ENCODE data around the gene CCDC30. TPM values are rescaled to one million over a fixed set of nuclear protein-coding genes. Genes with fewer than 3 reads are reported as not detected.

Gene CCDC30
- total RNA-seq = 0.06 and 0.07 TPM in 2 replicates

- DNase-seq (ENCODE audit: low read depth) = peak; percentile 88
- TF ChIP-seq CTCF (conservative IDR thresholded peaks at IDR 0.05; ENCODE audit: low read depth, low read length) = no peak
Observed at GRCh38 chr1:42462828-42463763, at the start of gene CCDC30. TSS of gene CCDC30 (plus strand) at chr1:42463286. CDS start at chr1:42480552, 17,266 bp downstream.

GRCh38 chr1:42414551-42415496 is 48.3 kb upstream of the CCDC30 start:
- no peak overlapping the region for H3K4me3 ChIP-seq (ENCODE audit: low read depth, low read length)
- DNase-seq (ENCODE audit: low read depth) = no peak
- TF ChIP-seq CTCF (conservative IDR thresholded peaks at IDR 0.05; ENCODE audit: low read depth, low read length) = no peak

More at GRCh38 chr1:42462828-42463763, at the start of gene CCDC30:
- peak within 1 kb of the TSS; percentile 70 for H3K4me3 ChIP-seq (ENCODE audit: low read depth, low read length)

GRCh38 chr1:42417166-42417565 is 45.9 kb upstream of the CCDC30 start:
- no peak overlapping the region for H3K4me3 ChIP-seq (ENCODE audit: low read depth, low read length)
- TF ChIP-seq CTCF (conservative IDR thresholded peaks at IDR 0.05; ENCODE audit: low read depth, low read length) = no peak

GRCh38 chr1:42418516-42418915 is 44.6 kb upstream of the CCDC30 start:
- no peak overlapping the region for H3K4me3 ChIP-seq (ENCODE audit: low read depth, low read length)
- no peak for TF ChIP-seq CTCF (conservative IDR thresholded peaks at IDR 0.05; ENCODE audit: low read depth, low read length)
- DNase-seq (ENCODE audit: low read depth) = no peak

More at GRCh38 chr1:42417166-42417565, 45.9 kb upstream of the CCDC30 start:
- no peak for DNase-seq (ENCODE audit: low read depth)

DNA sequence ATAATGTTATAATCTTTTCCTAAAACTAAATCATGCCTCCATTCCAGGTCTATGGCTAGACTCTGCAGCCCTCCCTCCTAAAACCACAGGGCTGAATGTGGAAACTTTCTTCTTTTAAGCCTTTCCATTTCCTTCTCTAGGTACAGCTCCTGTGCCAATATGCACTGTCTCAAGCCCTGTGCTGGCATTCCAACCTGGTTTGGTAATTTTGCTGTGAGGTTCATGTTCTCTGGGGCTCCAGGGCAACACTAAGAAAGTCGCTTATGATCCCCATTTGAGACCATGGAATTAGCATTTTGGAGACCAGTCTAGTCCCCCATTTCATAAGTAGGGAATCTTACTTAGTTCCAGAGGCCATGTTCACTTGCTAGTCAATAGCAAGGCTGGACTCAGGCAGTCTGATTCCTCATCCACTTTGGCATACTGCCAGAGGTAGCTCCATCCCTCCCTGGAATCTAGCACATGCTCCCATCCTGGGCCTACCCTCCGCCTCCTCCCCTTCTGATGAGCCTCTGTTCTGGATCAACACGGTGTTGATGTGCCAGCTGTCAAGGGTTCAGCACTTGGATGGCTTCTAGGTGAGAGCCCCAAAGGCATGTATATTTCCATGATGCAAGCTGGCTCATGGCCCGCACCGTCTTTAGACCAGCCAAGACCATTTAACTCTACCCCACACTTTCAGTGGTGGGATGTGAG is 43.8 kb upstream of the CCDC30 start:
- DNase-seq (ENCODE audit: low read depth) = no peak
- TF ChIP-seq CTCF (conservative IDR thresholded peaks at IDR 0.05; ENCODE audit: low read depth, low read length) = no peak
- H3K4me3 ChIP-seq (ENCODE audit: low read depth, low read length) = no peak overlapping the region

- TF ChIP-seq CTCF (conservative IDR thresholded peaks at IDR 0.05; ENCODE audit: low read depth, low read length) = no peak
- no peak for DNase-seq (ENCODE audit: low read depth)
Observed at GRCh38 chr1:42420121-42420520, 43.0 kb upstream of the CCDC30 start.

More at GRCh38 chr1:42420121-42420520, 43.0 kb upstream of the CCDC30 start:
- no peak overlapping the region for H3K4me3 ChIP-seq (ENCODE audit: low read depth, low read length)
